NOMO-1 treated with dmso at 0.1 percent for 144 hours (cell line): ENCODE data around the gene LRRN4.
"Not testable (repeated sequence)": the region's sequence is repeated elsewhere in the genome, so short reads cannot be mapped to it uniquely, and the experiment has no call there.

Experiments used
- DNase-seq: peaks from one replicate; lab custom pipeline; 2025; ENCODE audit not compliant: unreplicated experiment; lab: John Stamatoyannopoulos, UW

LRRN4 gene

DNA sequence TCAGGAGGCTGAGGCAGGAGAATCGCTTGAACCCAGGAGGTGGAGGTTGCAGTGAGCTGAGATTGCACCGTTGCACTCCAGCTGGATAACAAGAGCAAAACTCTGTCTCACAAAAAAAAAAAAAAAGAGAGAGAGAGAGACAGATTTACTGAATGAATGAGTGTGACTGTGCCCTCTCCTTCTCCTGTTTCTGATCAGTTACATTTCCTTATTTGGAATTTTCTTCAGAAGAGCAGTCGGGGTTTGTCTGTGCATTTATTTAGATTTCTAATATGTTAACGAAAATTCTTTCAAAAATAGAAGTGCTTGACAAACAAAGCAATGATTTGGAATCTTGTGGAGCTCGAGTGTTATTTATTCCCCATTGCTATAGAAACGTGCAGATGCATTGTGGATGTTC, 6.4 kb upstream of the LRRN4 start:
- no peak for DNase-seq

DNA sequence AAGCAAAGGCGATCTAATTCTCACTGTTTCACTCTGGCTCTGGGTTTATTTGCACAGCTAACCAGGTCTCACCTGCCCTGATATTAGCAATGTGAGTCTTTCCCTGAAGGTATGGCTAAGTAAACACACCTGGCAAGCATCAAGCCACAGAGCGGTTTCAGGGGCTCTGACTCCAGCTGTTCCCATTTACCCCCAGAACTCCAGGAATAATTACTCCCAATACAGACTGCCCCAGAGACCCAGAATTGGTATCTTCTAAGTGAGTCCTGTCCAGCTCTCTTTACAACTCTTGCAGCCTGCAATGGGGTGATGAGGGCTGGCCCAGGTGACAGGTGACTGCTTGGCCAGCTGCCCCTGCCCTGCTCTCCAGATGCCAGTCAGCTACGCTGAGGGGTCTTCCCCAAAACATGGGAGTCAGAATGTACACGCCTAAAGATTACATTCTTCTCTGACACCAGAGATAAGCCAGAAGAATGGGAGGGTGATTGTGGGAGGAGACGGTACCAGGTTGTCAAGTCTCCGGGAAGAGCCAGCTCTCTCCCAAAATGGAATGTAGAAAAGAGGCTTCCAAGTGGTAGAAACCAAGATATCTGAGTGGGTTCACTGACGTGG, 4.9 kb upstream of the LRRN4 start:
- DNase-seq, result no peak

DNA sequence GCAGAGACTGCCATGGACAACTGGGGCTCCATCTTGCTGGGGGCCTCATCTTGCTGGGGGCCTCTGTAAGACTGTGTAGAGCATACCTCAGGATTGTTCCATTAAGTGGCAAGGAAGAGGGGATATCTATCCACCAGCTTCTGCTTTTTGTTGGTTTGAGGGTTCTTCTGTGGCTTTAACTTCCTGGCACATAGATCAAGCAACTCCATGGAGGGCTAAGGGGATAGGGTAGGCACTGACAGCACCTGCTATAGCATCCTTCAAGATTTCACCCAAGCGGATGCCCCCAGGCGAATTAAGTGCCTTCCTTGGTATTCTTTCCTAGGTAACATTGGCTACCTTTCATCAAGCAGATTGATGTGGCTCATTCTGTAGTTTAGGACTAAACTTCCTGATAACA, 3.8 kb upstream of the LRRN4 start:
- DNase-seq, result no peak

DNA sequence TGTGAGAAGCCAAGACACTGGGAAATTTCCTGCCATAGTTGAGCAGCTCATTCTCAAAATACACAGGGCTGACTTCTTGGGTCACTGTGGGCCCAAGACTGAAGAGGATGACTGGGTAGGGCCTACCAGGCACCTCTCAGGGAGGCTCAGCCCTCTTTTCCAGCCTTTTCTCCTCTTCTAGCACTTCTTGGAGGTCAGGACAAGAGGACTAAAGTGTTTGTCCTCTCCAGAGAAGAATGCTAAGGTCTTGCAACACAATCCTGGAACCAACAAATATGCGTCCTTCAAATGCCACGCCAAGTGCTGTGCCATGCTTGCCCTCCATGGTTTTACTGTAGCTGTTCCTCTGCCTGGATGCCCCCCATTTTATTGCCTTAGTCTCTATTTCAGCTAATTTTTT, 3.3 kb upstream of the LRRN4 start:
- no peak for DNase-seq

DNA sequence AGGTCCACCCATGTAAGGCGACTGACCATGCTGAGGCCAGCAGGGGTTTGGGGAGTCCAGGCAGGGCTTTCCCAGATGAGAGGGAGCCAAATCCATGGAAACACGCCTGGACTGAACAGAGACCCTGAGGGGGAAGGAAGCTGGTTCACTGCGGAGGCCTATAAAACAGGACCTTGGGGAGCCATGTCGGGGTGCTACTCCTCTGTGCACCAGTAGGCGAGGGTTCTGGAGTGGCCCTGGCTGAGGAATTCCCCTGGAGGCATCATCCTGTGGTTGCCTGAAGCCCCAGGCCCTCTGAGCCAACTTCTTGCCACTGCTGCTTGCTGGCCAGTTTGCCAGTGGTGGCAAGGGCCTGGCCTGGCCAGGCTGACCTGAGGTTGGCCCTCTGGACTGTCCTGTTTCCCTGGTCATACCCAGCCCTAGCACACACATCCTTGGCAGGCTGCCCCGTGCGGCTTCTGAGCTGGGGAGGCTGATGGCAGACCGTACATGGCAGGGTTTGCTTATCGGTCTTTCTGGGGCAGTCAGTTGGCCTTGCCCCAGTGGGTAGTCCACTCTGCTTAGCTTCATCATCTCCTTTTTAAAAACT, 2.2 kb upstream of the LRRN4 start:
- DNase-seq, result no peak

DNA sequence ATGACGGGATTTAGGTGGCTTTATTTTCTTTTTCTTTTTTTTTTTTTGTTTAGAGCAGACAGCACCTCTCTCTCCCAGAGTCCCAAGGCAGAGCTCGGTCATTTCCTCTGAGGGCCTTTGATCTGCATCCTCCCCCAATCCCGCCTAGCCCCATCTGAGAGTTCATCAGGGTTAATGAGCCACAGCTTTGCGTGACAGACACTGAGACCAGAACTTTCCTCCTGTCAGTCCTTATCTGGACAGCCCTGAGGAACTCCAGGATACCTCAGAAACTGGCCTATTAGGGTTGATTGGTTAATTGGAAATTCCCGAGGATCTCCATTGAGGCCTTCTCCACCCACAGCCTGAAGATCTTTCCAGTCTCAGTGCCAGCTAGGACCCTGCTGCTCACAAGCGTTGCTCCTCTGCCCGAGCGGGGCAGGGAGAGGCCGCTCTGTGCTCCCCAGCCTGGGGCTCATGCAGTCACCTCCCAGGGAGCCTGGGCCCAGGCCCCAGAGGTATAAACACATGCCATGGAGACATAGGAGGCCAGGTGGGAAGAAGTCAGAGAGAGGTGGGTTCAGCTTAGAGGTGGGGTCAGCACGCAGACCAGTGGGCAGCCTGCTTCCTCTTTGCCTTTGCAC, 1.4 kb upstream of the LRRN4 start:
- no peak for DNase-seq

DNA sequence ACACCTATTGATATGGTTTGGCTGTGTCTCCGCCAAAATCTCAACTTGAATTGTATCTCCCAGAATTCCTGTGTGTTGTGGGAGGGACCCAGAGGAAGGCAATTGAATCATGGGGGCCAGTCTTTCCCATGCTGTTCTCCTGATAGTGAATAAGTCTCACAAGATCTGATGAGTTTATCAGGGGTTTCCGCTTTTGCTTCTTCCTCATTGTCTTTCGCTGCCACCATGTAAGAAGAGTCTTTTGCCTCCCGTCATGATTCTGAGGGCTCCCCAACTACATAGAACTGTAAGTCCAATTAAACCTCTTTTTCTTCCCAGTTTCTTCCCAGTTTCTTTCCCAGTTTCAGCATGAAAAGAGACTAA, 810 bp upstream of the LRRN4 start:
- not testable (repeated sequence) for DNase-seq

DNA sequence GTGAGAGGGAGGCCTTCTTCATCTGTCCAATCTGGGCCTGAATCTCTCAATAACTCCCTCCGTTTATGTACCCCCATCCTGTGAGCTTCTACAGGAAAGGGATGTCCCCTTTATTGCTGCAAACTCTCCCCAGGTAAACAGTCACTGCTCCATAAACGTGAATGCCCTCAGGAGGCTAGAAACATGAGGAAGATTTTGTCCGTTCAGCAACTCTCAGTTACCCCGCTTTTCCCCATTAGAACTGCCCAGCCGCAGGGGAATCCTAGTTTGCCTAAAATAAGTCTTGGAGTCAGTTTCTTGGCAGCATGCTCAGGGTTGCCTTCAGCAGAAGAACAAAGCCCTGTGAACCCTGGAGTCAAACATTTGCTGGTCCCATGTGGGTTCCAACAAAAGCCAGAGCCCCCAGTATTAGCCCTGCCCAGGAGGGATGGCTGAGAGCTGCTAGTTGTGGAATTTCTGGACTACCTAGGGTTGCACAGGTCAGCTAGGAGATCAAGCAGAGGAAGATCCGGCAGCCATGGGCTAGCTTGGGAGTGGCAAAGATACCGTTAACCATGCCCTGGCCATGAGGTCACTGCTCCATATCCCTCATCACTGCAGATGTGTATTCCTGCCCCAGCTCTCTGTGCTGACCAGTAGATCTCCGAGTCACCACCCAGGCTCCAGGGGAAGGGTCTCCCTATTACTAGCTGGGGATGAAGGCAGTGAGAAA, 640 bp downstream of the LRRN4 start:
- DNase-seq, result no peak

DNA sequence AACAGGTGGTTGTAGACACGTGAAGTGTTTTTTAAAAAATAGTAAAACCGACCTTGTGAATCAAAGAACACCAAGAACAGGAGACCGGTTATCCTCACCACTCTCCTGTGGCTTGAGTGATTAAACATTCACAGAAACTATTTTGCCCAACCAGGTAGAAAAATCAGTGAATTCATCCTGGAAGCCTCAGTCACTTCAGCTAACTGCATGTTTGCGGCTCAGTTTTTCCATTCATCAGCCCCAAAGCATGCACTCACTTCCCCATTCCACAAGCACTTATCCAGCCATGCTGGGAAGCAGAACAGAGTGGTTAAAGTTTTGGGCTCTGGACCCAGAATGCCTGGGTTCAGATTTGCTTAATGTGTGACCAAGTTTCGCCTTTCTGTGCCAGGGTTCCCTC, 2.4 kb downstream of the LRRN4 start:
- no peak for DNase-seq

DNA sequence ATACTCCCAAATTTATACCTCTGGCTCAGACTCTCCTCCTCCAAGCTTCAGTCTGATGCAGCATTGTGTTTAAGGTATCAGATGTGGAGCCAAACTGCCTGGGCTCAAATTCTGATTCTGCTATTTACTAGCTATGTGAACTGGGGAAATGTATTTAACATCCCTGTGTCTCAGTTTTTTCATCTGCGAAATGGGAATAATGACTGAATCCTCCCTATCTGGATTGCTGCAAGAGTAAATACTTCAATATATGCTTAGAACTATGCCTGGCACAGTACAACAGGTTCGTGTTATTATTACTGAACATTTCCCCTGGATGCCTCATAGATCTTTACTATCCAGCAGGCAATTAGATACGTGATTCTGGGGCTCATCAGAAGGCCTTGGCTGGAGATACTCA, 5.5 kb downstream of the LRRN4 start:
- no peak for DNase-seq

DNA sequence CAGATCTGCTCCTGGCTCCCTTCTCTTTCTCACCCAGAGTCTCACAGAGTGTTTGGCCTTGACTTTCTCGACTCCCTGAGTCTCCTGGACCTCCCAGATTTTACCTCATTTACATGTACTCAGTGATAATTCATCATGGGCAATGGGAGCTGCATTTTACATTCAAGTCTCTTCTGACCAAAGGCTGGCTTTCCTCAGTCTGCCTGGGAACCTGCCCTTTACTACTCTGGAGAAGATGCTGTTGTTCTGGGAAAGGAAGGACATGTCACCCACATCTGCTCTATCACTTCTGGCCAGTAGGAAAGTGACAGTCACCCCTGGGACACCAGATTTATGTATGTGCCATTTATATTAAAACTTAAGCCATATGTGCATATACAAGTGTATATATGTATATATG, 7.4 kb downstream of the LRRN4 start:
- DNase-seq, result no peak

DNA sequence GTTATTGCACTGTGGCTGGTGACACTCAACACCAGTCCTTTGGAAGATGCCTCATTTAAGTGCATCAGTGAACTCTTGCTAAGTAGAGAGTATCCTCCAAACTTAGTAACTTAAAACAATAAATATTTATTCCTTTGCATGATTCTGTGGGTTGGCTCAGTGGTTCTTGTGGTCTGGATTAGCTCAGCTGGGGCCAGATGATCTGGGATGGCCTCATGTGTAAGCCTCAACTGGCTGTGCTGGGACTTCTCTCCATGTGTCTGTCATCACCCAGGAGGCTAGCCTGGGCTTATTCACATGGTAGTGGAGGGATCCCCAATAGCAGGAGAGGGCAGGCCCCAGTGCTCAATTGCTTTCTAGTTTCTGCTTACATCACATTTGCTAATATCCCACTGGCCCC, 8.3 kb downstream of the LRRN4 start:
- DNase-seq, result no peak

DNA sequence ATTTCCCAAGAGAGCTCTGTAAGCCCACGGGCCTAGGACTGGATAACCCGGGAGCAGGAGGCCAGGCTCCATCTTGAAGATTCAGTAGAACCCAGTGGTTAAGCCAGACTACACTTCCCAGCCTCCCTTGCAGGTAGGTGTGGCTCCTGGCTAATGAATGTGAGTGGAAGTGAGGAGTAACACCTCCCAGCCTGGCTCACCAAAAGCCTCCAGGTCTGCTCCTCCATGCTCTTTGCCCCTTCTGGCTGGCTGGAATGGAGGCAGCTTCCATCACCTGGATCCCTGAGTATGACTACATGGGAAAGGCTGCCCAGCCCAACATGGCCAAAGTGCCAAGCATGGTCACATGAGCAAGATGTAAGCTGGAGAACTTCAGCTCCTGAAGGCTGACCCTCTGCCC, 9.7 kb downstream of the LRRN4 start:
- DNase-seq, result no peak

DNA sequence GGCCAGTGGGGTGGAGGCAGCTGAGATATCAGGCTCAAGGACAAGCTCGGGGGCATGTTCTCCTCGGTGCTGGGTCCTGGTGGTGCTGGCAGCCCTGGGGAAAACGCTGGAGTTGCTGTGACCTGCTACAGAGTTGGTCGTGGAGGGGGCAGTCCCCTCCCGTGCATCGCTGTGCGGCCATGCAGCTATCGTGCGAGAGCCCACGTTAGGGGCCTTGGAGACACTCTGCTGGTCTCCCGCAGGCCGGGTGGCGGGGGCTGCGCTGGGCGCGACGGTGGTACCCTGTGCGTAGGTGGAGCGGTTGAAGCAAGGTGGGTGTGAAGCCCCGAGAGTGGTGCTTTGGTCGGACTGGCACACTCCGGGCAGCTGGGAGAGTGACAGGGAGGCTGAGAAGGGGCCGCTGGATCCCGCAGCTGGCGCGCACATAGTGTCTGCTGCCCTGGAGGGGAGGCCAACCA, 12.0 kb downstream of the LRRN4 start:
- DNase-seq, result no peak

DNA sequence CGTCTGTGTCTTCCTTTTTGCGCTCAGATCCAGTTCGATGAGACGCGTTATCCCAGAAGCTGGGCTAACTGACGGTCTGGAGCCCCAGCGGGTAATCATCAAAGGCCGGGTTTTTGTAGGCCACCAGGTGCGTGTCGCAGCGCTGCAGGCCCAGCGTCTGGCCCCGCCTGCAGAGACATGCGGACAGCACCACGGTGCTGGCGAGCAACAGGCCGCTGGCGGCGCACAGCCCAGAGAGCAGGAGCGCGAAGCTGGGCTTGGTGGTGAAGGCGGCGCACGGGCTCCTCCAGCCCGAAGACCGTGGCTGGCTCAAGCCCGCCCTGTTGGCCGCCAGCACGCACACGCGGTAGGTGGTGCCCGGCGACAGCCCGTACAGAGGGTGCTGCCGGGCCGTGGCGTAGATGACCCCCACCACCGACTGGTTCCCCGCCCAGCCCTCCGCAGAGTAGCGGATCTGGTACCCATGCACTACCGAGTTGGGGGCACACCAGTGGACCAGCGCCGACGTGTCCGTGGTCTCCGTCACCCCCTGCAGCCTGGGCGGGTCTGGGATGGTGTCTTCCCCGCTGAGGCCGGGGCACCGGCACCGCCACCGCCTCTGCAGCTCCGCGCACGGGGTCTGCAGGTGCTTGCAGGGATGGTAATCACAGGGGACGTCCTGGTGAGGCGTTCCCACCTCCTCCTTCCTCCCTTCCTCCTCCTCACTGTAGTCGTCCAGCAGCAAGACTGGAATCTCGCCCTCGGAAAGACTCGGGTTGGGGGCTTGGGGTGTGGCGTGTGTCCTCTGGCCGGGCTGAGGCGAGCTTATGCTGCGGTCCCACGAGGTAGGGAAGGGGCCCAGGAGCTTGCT, 12.7 kb downstream of the LRRN4 start:
- DNase-seq, result no peak

DNA sequence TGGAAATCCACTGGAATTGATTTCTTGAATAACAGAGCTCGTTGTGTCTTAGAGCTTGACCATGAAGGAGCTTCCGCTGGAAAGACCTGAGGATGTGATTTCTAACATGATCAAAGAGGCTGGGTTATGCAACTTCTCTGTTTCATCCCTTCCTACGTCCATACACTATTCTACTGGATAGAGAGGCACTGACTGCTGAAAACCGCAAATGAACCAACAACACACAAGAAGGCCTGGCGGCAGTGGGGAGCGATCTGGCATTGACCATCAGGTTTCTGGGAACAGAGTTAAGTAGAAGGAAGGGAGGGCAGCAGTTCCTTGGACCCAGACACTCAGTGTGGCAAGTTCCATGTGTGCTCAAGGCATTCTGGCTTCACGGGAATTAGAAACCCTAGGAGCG, 13.3 kb downstream of the LRRN4 start:
- no peak for DNase-seq

DNA sequence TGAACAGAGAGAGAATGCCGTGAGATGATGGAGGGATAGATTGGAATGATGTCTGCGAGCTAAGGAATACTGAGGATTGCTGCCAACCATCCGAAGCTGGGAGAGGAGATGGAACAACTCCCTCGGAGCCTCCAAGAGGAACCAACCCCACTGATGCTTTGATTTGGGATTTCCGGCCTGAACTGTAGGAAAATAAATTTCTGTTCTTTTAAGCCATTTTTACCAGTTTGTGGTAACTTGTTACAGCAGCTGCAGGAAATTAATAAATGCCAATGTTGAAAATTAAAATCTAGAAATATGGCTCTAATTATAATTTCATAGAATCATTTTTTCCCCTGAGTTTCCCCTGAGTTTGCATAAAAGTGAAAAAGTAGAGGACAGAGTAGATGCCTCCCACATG, 14.1 kb downstream of the LRRN4 start:
- DNase-seq, result no peak

DNA sequence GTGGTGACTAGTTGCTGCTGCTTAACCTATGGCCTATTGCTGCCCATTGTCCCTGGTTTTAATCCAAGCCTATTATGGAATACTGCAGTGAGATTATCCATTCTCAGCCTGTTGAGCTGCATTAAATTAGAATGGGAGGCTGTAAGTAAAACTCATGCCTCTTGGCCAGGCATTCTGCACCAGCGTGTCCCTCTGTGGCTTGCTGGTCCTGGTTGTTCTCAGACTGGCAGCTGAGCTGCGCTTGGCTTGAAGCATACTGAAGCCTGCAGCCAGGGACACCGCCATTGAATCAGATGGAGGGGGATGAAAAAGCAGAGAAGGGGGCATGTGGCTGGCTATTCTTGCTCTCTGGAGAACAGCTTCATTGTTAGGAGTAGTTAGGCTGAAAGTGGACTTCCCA, 15.6 kb downstream of the LRRN4 start:
- DNase-seq, result no peak

DNA sequence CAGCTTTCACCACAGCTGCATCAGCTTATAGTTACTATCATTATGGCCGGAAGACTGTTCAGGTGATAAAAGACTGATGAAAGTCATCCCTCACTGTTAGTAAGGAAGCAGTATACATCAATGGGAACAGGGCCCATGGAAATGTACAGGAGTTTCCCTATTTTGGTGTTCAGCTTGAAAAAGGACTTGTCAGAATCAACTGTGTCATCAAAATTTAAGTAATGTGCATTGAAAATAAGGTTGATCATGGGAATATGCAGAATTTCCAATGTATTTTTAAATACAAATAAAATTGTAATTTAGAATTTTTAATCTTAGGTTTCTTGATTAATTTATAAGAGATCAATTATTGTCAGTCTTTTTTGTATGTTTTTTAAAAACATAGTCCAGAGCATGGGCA, 16.8 kb downstream of the LRRN4 start:
- no peak for DNase-seq

DNA sequence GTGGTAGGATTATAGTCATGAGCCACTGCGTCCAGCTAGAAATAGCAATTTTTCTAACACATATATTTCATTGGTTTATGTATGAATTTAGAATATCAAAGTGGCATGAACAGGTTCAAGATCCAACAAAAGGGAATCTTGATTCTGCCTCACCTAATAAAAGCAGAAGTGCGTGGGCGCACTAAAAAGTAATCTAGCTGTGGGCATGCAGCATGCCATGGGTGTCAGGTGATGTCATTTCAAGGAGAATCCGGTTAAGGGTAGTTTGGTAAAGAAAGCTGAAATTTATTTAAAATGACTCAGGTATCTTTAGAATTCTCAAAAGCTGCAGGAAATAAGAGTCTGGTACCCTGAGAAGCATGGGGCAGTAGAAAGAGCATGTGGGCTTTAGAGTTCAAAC, 17.6 kb downstream of the LRRN4 start:
- no peak for DNase-seq
